Activated CD8-positive, alpha-beta memory T cell treated with anti-CD3 and anti-CD28 coated beads, Interleukin-2, amount 50 U/mL, for 1 hour (primary cell): ENCODE measurements around the gene PPP3CA.
"Not testable (repeated sequence)": the region's sequence is repeated elsewhere in the genome, so short reads cannot be mapped to it uniquely, and the experiment has no call there.

Experiments used
- DNase-seq: peaks from one replicate; pipeline ENCODE4 v3.0.0-alpha.2; 2020; ENCODE audit errors: extremely low read depth

The PPP3CA gene

GRCh38 chr4:101217353-101218031 is 129.8 kb downstream of the PPP3CA start:
- no peak for DNase-seq

- no peak for DNase-seq
Measured at GRCh38 chr4:101211146-101211553, 136.2 kb downstream of the PPP3CA start.

GRCh38 chr4:101210331-101210730 is 137.0 kb downstream of the PPP3CA start:
- DNase-seq: no peak

GRCh38 chr4:101208171-101208570 is 139.2 kb downstream of the PPP3CA start:
- DNase-seq: no peak

GRCh38 chr4:101205916-101206315 is 141.4 kb downstream of the PPP3CA start:
- DNase-seq: peak; percentile 4

GRCh38 chr4:101201421-101201820 is 145.9 kb downstream of the PPP3CA start:
- no peak for DNase-seq

GRCh38 chr4:101200561-101200960 is 146.8 kb downstream of the PPP3CA start:
- no peak for DNase-seq

- DNase-seq: no peak
Measured at GRCh38 chr4:101199507-101200285, 147.6 kb downstream of the PPP3CA start.

- no peak for DNase-seq
Measured at GRCh38 chr4:101198682-101199339, 148.5 kb downstream of the PPP3CA start.

GRCh38 chr4:101197350-101197749 is 150.0 kb downstream of the PPP3CA start:
- DNase-seq: no peak

- DNase-seq: no peak
Measured at GRCh38 chr4:101192244-101192643, 155.1 kb downstream of the PPP3CA start.

GRCh38 chr4:101191302-101192098 is 155.8 kb downstream of the PPP3CA start:
- DNase-seq: no peak

GRCh38 chr4:101190751-101191150 is 156.6 kb downstream of the PPP3CA start:
- DNase-seq: no peak

GRCh38 chr4:101188906-101189305 is 158.4 kb downstream of the PPP3CA start:
- DNase-seq: no peak

- DNase-seq: no peak
Measured at GRCh38 chr4:101187841-101188240, 159.5 kb downstream of the PPP3CA start.

- no peak for DNase-seq
Measured at GRCh38 chr4:101186567-101187184, 160.7 kb downstream of the PPP3CA start.

- DNase-seq: no peak
Measured at GRCh38 chr4:101184668-101185067, 162.7 kb downstream of the PPP3CA start.

GRCh38 chr4:101183666-101184373 is 163.5 kb downstream of the PPP3CA start:
- DNase-seq: no peak

GRCh38 chr4:101183221-101183620 is 164.1 kb downstream of the PPP3CA start:
- DNase-seq: no peak

- not testable (repeated sequence) for DNase-seq
Measured at GRCh38 chr4:101182688-101183087, 164.6 kb downstream of the PPP3CA start.

GRCh38 chr4:101178731-101179130 is 168.6 kb downstream of the PPP3CA start:
- DNase-seq: no peak
